ENCODE measurements around the gene ARL15.

The ARL15 gene

DNA sequence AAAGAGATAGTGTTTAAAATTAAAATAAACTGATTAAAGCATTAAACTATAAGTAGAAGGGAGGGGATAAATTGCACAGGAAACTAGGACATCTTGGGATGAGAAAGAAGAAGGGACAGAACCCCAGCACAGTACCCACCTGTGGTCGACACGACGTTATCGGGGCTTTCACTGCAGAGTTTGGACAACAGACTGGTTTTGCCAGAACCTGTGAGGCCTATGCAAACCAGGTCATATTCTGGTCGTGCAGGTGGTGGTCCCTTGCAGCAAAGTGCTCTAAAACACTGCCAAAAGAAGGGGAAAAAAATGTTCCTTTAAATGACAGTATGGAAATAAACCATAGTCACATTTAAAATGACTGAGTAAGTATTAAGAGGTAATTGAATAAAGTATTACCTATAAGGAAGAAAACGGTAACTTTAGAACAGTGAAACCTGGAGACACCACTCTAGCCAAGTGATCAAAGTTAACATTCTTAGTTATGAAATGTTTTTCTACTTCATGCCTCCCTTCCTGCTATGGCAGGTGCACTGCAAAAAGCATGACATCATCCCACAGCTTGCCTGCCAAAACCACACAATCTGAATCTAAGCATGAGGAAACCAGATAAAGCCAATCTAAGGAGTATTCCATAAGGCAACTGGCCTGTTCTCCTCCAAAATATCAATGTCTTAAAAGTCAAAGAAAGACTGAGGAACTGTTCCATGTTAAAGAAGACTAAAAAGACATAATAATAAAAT, 138.6 kb downstream of the ARL15 start:
- TF ChIP-seq CTCF (IDR thresholded peaks at IDR 0.05; ENCODE audit: low read depth, low read length), result no peak
- no peaks in the 10 kb centered on the region for H3K27me3 ChIP-seq
- H3K9me3 ChIP-seq, result no peaks in the 10 kb centered on the region
- DNase-seq, result no peak
- H3K4me3 ChIP-seq (ENCODE audit: low read depth, low read length), result no peak overlapping the region
- H3K36me3 ChIP-seq, result no peaks in the 10 kb centered on the region
- H3K4me1 ChIP-seq, result no peaks in the 10 kb centered on the region

DNA sequence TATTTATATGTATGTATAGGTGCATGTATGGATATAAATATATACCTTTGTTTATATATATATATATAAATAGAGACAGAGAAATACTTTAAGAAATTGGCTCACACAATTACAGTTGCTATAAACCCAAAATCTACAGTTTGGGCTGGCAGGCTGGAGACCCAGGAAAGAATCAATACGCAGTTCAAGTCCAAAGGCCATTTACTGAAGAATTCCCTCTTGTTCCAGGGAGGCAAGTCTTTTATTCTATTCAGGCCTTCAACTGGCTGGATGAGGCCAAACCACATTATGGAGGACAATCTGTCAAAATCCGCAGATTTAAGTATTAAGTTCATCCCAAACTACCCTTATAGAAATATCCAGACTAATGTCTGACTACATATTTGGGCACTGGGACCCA, 144.7 kb downstream of the ARL15 start:
- no peak for DNase-seq
- no peak overlapping the region for H3K4me3 ChIP-seq (ENCODE audit: low read depth, low read length)
- TF ChIP-seq CTCF (IDR thresholded peaks at IDR 0.05; ENCODE audit: low read depth, low read length), result no peak
- no peaks in the 10 kb centered on the region for H3K4me1 ChIP-seq
- no peaks in the 10 kb centered on the region for H3K27me3 ChIP-seq
- no peaks in the 10 kb centered on the region for H3K36me3 ChIP-seq
- no peaks in the 10 kb centered on the region for H3K9me3 ChIP-seq

DNA sequence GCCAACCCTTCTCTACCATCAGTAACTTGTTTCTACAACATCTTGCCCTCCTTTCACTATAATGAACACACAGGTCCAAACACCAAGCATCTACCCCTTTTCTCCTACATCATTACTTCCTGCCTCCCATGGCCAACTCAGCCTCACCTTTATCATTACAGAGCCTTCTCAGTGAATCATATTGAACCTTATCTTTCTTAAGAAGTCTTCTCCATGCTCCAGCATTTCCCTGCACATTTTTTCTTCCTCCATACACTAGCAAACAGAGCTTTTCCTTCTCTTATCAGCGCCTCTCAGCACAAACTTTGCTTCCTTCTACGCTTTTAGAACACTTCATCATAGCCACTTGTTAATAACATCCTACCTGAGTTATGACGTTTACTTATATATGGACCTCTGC, 148.2 kb downstream of the ARL15 start:
- no peak for DNase-seq
- H3K4me3 ChIP-seq (ENCODE audit: low read depth, low read length), result no peak overlapping the region
- H3K27me3 ChIP-seq, result no peaks in the 10 kb centered on the region
- no peaks in the 10 kb centered on the region for H3K9me3 ChIP-seq
- H3K36me3 ChIP-seq, result no peaks in the 10 kb centered on the region
- H3K4me1 ChIP-seq, result no peaks in the 10 kb centered on the region
- no peak for TF ChIP-seq CTCF (IDR thresholded peaks at IDR 0.05; ENCODE audit: low read depth, low read length)

DNA sequence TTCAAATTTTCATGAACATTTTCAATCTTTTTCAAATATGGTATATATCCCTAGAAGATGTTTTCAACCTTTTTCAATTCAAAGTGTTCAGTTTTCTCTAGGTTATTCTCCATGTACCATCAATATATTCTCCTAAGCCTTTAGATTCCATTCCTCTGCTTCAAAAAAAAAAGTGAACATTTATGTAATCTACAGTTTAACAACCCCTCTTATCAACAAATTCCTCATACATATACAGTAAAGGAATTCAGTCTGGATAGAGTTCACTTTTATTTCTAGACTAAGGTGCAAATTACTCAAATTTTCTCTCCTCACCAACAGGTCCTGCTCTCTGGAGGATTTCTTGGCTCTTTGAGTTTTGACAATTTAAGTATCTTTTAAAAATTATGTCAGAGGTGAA, 150.0 kb downstream of the ARL15 start:
- no peak for DNase-seq
- H3K36me3 ChIP-seq, result no peaks in the 10 kb centered on the region
- TF ChIP-seq CTCF (IDR thresholded peaks at IDR 0.05; ENCODE audit: low read depth, low read length), result no peak

DNA sequence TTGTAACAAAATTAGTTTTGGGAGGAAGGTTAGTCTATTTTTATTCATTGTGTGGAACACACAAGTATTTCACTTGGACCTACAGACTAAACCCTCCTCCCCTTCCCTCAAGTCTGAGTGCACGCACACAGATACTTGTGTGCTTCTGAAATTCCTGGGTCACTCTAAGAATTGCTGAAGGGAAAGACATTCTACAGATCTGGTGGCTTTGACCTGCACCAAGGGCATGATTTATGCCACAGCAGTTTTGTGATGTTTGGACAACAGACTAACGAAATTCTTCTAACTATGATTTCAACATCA, 150.5 kb downstream of the ARL15 start:
- no peak for DNase-seq
- Histone ChIP-seq H3K36me3 (no peaks in the 10 kb centered on the region), H3K9me3 (no peaks in the 10 kb centered on the region), H3K27me3 (no peaks in the 10 kb centered on the region), H3K4me3 (ENCODE audit: low read depth, low read length) (no peak overlapping the region), H3K4me1 (no peaks in the 10 kb centered on the region)
- no peak for TF ChIP-seq CTCF (IDR thresholded peaks at IDR 0.05; ENCODE audit: low read depth, low read length)

More for the DNA sequence above, 150.0 kb downstream of the ARL15 start:
- H3K27me3 ChIP-seq, result no peaks in the 10 kb centered on the region
- H3K4me1 ChIP-seq, result no peaks in the 10 kb centered on the region
- H3K9me3 ChIP-seq, result no peaks in the 10 kb centered on the region
- H3K4me3 ChIP-seq (ENCODE audit: low read depth, low read length), result no peak overlapping the region

DNA sequence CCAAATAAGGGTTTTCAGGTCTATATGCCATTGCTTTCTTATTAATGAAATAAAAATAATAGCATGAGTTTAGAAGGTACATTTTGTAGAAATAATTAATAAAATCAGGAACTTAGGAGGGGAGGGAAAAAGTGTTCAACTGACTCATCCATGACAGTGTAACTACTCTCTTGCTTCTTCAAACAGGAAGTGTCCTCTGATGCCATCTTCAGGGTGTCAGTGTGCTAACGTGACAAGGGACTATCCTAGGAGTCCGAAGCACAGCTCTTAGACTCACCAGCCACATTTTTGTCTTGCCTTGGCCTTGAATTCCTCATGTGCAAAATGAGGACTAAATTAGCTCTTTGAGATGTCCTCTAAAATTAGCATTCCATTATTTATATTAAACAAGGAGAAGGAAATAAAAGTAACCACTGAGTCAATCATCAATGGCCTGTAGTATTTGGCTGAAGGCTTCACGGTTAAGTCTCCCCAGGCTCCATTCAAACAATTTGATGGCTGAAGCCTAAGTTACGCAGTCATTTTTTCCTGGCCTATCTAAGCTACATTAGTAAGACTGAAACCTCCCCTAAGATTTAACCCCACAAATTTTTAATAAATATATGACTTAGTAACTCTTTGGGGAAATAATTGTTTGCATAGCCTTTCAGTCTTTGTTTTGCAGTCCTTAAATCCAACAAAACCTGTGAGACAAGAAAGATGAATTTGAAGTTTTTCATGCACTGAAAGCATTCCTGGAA, 151.1 kb downstream of the ARL15 start:
- H3K9me3 ChIP-seq, result no peaks in the 10 kb centered on the region
- H3K4me3 ChIP-seq (ENCODE audit: low read depth, low read length), result no peak overlapping the region
- no peaks in the 10 kb centered on the region for H3K36me3 ChIP-seq
- H3K27me3 ChIP-seq, result no peaks in the 10 kb centered on the region
- DNase-seq, result no peak
- H3K4me1 ChIP-seq, result no peaks in the 10 kb centered on the region
- TF ChIP-seq CTCF (IDR thresholded peaks at IDR 0.05; ENCODE audit: low read depth, low read length), result 0 out of 2 replicates have a peak, but pooled peaks have one; percentile 9

Data from BE2C (cell line).